ENCODE results near the gene FKBP2.
A peak's percentile ranks its signal among the peaks of the same experiment; 100 is the strongest.

FKBP2 gene

GRCh38 chr11:64240435-64241240 is at the start of gene FKBP2:
Gene FKBP2, plus strand, starts transcription at chr11:64241095. Its CDS starts 1,293 bp downstream, at chr11:64242388.
- peak; percentile 99 for DNase-seq

GRCh38 chr11:64192434-64192833 is 48.5 kb upstream of the FKBP2 start:
- DNase-seq = no peak

- no peak for DNase-seq
Observed at GRCh38 chr11:64196626-64197025, 44.3 kb upstream of the FKBP2 start.

GRCh38 chr11:64198511-64198910 is 42.4 kb upstream of the FKBP2 start:
- no peak for DNase-seq

- DNase-seq = no peak
Observed at GRCh38 chr11:64201543-64201942, 39.4 kb upstream of the FKBP2 start.

- no peak for DNase-seq
Observed at GRCh38 chr11:64202992-64203391, 37.9 kb upstream of the FKBP2 start.

- no peak for DNase-seq
Observed at GRCh38 chr11:64203421-64204079, 37.3 kb upstream of the FKBP2 start.

GRCh38 chr11:64204080-64204440 is 36.8 kb upstream of the FKBP2 start:
- DNase-seq = no peak

- DNase-seq = peak; percentile 85
Observed at GRCh38 chr11:64204464-64204989, 36.4 kb upstream of the FKBP2 start.

GRCh38 chr11:64206457-64207255 is 34.2 kb upstream of the FKBP2 start, which contains the start of gene FERMT3:
Gene FERMT3, plus strand, starts transcription at chr11:64206721. Its CDS starts 644 bp downstream, at chr11:64207365.
- peak; percentile 72 for DNase-seq

GRCh38 chr11:64207256-64208085 is 33.4 kb upstream of the FKBP2 start:
- DNase-seq = peak; percentile 79

GRCh38 chr11:64208086-64208795 is 32.7 kb upstream of the FKBP2 start:
- no peak for DNase-seq

- no peak for DNase-seq
Observed at GRCh38 chr11:64208796-64209562, 31.9 kb upstream of the FKBP2 start.

GRCh38 chr11:64209563-64209843 is 31.4 kb upstream of the FKBP2 start:
- DNase-seq = no peak

GRCh38 chr11:64210301-64211020 is 30.4 kb upstream of the FKBP2 start:
- DNase-seq = no peak

- no peak for DNase-seq
Observed at GRCh38 chr11:64211181-64211872, 29.6 kb upstream of the FKBP2 start.

- DNase-seq = no peak
Observed at GRCh38 chr11:64216879-64217278, 24.0 kb upstream of the FKBP2 start.

- no peak for DNase-seq
Observed at GRCh38 chr11:64218628-64219353, 22.1 kb upstream of the FKBP2 start.

- no peak for DNase-seq
Observed at GRCh38 chr11:64219354-64219684, 21.6 kb upstream of the FKBP2 start.
